ENCODE results near the gene RAPGEF1.
"Not testable (repeated sequence)": the region's sequence is repeated elsewhere in the genome, so short reads cannot be mapped to it uniquely, and the experiment has no call there.

DNA sequence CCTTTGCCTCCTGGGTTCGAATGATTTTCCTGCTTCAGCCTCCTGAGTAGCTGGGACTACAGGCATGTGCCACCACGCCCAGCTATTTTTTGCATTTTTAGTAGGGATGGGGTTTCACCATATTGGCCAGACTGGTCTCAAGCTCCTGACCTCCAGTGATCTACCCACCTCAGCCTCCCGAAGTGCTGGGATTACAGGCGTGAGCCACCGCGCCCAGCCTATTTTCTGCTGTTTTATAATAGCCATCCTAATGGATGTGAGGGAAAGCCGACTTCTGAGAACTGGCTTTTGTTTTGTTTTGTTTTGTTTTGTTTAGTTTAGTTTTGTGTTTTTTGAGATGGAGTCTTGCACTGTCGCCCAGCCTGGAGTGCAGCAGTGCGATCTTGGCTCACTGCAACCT lies 13.9 kb upstream of the RAPGEF1 start:
- TF ChIP-seq, protein P1, sequence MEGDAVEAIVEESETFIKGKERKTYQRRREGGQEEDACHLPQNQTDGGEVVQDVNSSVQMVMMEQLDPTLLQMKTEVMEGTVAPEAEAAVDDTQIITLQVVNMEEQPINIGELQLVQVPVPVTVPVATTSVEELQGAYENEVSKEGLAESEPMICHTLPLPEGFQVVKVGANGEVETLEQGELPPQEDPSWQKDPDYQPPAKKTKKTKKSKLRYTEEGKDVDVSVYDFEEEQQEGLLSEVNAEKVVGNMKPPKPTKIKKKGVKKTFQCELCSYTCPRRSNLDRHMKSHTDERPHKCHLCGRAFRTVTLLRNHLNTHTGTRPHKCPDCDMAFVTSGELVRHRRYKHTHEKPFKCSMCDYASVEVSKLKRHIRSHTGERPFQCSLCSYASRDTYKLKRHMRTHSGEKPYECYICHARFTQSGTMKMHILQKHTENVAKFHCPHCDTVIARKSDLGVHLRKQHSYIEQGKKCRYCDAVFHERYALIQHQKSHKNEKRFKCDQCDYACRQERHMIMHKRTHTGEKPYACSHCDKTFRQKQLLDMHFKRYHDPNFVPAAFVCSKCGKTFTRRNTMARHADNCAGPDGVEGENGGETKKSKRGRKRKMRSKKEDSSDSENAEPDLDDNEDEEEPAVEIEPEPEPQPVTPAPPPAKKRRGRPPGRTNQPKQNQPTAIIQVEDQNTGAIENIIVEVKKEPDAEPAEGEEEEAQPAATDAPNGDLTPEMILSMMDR (conservative IDR thresholded peaks at IDR 0.05; ENCODE audit: low read depth, low read length) = not testable (repeated sequence)
- TF ChIP-seq EZH2phosphoT487 (IDR thresholded peaks at IDR 0.05; ENCODE audit: borderline replicate concordance, low read length) = not testable (repeated sequence)

Measured in PC-3 (cell line).